PC-9 (cell line): ENCODE data around the gene PCNT. TPM values are rescaled to one million over a fixed set of nuclear protein-coding genes. Genes with fewer than 3 reads are reported as not detected.

Experiments used
- BruUV-seq: library from RNA; stranded (reverse); fragments of 400-500 nt; replicated peaks from 2 replicates; lab custom pipeline; 2021; lab: Mats Ljungman, UMichigan
- CTCF ChIA-PET: fragments of 300-600 bp; sonication (Branson Sonifier 250); formaldehyde crosslinking; loops from one replicate; lab custom pipeline; 2022; ENCODE audit warnings: antibody characterized with exemption; lab: Charles Lee
- POLR2A ChIA-PET: fragments of 300-600 bp; sonication (Branson Sonifier 250); formaldehyde crosslinking; loops from one replicate; lab custom pipeline; 2022; ENCODE audit warnings: antibody characterized with exemption; ENCODE audit not compliant: unreplicated experiment; lab: Charles Lee
- DNase-seq, 2 experiments: peaks; one replicate each; pipeline versions ENCODE4 v3.0.0 to v3.0.0-alpha.2; 2015 to 2022; ENCODE audit warnings: mixed read lengths in 1 of 2
- H2AFZ ChIP-seq: fragments of 200-600 bp; sonication (generic); 2 replicates; pipeline ENCODE4 v1.8.1; 2017; ENCODE audit warnings: antibody characterized with exemption
- H3F3A ChIP-seq: fragments of 200-600 bp; sonication (generic); 2 replicates; pipeline ENCODE4 v1.8.1; 2017; ENCODE audit warnings: antibody characterized with exemption, mild to moderate bottlenecking, low read depth; ENCODE audit not compliant: insufficient read depth
- H3K27ac ChIP-seq: fragments of 200-600 bp; sonication (generic); 2 replicates; pipeline ENCODE4 v1.6.1; 2016; ENCODE audit warnings: mixed run types
- H3K27me3 ChIP-seq: fragments of 200-600 bp; sonication (generic); 2 replicates; pipeline ENCODE4 v1.6.1; 2016; ENCODE audit warnings: low read depth, mixed run types; ENCODE audit not compliant: insufficient read depth
- H3K36me3 ChIP-seq: fragments of 200-600 bp; sonication (generic); 2 replicates; pipeline ENCODE4 v1.6.1; 2016; ENCODE audit warnings: low read depth, mixed run types
- H3K4me1 ChIP-seq: fragments of 200-600 bp; sonication (generic); replicated peaks from 2 replicates; pipeline ENCODE4 v1.6.1; 2016; ENCODE audit warnings: mixed run types; ENCODE audit not compliant: insufficient read depth
- H3K4me2 ChIP-seq: fragments of 200-600 bp; sonication (generic); 2 replicates; pipeline ENCODE4 v1.6.1; 2017; ENCODE audit warnings: mixed run types
- H3K4me3 ChIP-seq: fragments of 200-600 bp; sonication (generic); 2 replicates; pipeline ENCODE4 v1.6.1; 2016; ENCODE audit warnings: mixed run types
- H3K79me2 ChIP-seq: fragments of 200-600 bp; sonication (generic); 2 replicates; pipeline ENCODE4 v1.6.1; 2017; ENCODE audit warnings: low read depth, mixed run types
- H3K9me2 ChIP-seq: fragments of 200-600 bp; sonication (generic); 2 replicates; pipeline ENCODE4 v1.8.1; 2017; ENCODE audit warnings: mild to moderate bottlenecking; ENCODE audit not compliant: insufficient read depth
- H3K9me3 ChIP-seq: fragments of 200-600 bp; sonication (generic); 2 replicates; pipeline ENCODE4 v1.8.1; 2016; ENCODE audit warnings: low read depth; ENCODE audit not compliant: insufficient read depth
- H4K20me1 ChIP-seq: fragments of 200-600 bp; sonication (generic); 2 replicates; pipeline ENCODE4 v1.8.1; 2017; ENCODE audit not compliant: insufficient read depth
- EZH2 ChIP-seq: fragments of 200-600 bp; sonication (generic); IDR thresholded peaks from 2 replicates; pipeline ENCODE4 v1.8.0; 2017; ENCODE audit warnings: antibody characterized with exemption, low read depth
- intact Hi-C: fragments of 100-400 bp; cut with micrococcal nuclease; formaldehyde crosslinking; loops from one replicate; pipeline ENCODE4 v1.10.0; 2022; ENCODE audit not compliant: unreplicated experiment
- total RNA-seq: library from RNA; stranded (reverse); gene quantifications from 2 replicates; pipeline ENCODE4 v1.2.3, GENCODE V29; 2021
- TF ChIP-seq, protein P1 (sequence below): fragments of 200-600 bp; sonication (generic); conservative IDR thresholded peaks from 2 replicates; pipeline ENCODE4 v1.6.1; 2017; ENCODE audit warnings: mixed run types, antibody characterized with exemption, mild to moderate bottlenecking, moderate library complexity

Gene PCNT
- total RNA-seq, 1 experiment from 2014 or later, result 33.4 TPM

GRCh38 chr21:46393451-46393940, 69.5 kb downstream of the PCNT start:
- no peaks in the 10 kb centered on the region for H3K9me2 ChIP-seq
- no peak for DNase-seq
- no peak overlapping the region for H3K4me2 ChIP-seq
- H2AFZ ChIP-seq, result no peak overlapping the region
- H3K4me3 ChIP-seq, result no peak overlapping the region
- H3K27me3 ChIP-seq, result no peaks in the 10 kb centered on the region
- no peaks in the 10 kb centered on the region for H3K9me3 ChIP-seq
- POLR2A ChIA-PET, result no interaction called here
- H3F3A ChIP-seq, result no peaks in the 10 kb centered on the region
- H3K79me2 ChIP-seq, result no peaks in the 10 kb centered on the region
- no peaks in the 10 kb centered on the region for H3K4me1 ChIP-seq
- TF ChIP-seq, protein P1, sequence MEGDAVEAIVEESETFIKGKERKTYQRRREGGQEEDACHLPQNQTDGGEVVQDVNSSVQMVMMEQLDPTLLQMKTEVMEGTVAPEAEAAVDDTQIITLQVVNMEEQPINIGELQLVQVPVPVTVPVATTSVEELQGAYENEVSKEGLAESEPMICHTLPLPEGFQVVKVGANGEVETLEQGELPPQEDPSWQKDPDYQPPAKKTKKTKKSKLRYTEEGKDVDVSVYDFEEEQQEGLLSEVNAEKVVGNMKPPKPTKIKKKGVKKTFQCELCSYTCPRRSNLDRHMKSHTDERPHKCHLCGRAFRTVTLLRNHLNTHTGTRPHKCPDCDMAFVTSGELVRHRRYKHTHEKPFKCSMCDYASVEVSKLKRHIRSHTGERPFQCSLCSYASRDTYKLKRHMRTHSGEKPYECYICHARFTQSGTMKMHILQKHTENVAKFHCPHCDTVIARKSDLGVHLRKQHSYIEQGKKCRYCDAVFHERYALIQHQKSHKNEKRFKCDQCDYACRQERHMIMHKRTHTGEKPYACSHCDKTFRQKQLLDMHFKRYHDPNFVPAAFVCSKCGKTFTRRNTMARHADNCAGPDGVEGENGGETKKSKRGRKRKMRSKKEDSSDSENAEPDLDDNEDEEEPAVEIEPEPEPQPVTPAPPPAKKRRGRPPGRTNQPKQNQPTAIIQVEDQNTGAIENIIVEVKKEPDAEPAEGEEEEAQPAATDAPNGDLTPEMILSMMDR, result no peak
- TF ChIP-seq EZH2, result no peak
- H3K36me3 ChIP-seq, result no peaks in the 10 kb centered on the region
- H4K20me1 ChIP-seq, result no peaks in the 10 kb centered on the region
- CTCF ChIA-PET, result no interaction called here
- intact Hi-C loops, result no loop called here
- H3K27ac ChIP-seq, result no peak overlapping the region
- no TSS peak for BruUV-seq

GRCh38 chr21:46393941-46394594, 70.1 kb downstream of the PCNT start:
- no peak overlapping the region for H3K4me3 ChIP-seq
- CTCF ChIA-PET, result no interaction called here
- DNase-seq, result no peak
- H4K20me1 ChIP-seq, result no peaks in the 10 kb centered on the region
- no peaks in the 10 kb centered on the region for H3K27me3 ChIP-seq
- H3K4me1 ChIP-seq, result no peaks in the 10 kb centered on the region
- no peaks in the 10 kb centered on the region for H3F3A ChIP-seq
- H3K4me2 ChIP-seq, result no peak overlapping the region
- POLR2A ChIA-PET, result no interaction called here
- no TSS peak for BruUV-seq
- no peaks in the 10 kb centered on the region for H3K79me2 ChIP-seq
- no peak overlapping the region for H3K27ac ChIP-seq
- TF ChIP-seq, protein P1, result no peak
- no peak for TF ChIP-seq EZH2
- intact Hi-C loops, result no loop called here
- H3K36me3 ChIP-seq, result no peaks in the 10 kb centered on the region
- no peak overlapping the region for H2AFZ ChIP-seq
- no peaks in the 10 kb centered on the region for H3K9me2 ChIP-seq
- no peaks in the 10 kb centered on the region for H3K9me3 ChIP-seq

- Histone ChIP-seq H3K4me1 (no peaks in the 10 kb centered on the region), H3K27me3 (no peaks in the 10 kb centered on the region), H3K9me3 (no peaks in the 10 kb centered on the region), H4K20me1 (no peaks in the 10 kb centered on the region), H3K27ac (no peak overlapping the region), H3F3A (no peaks in the 10 kb centered on the region), H3K9me2 (no peaks in the 10 kb centered on the region), H2AFZ (no peak overlapping the region), H3K4me3 (no peak overlapping the region), H3K4me2 (no peak overlapping the region), H3K79me2 (no peaks in the 10 kb centered on the region), H3K36me3 (no peaks in the 10 kb centered on the region)
- intact Hi-C loops, result no loop called here
- POLR2A ChIA-PET, result no interaction called here
- no TSS peak for BruUV-seq
- no peak for DNase-seq
- CTCF ChIA-PET, result no interaction called here
- TF ChIP-seq, protein P1, result no peak
- TF ChIP-seq EZH2, result no peak
These were observed 70.7 kb downstream of the PCNT start for GRCh38 chr21:46394595-46395104.
